ENCODE measurements around the gene EVX2.

EVX2 gene

DNA sequence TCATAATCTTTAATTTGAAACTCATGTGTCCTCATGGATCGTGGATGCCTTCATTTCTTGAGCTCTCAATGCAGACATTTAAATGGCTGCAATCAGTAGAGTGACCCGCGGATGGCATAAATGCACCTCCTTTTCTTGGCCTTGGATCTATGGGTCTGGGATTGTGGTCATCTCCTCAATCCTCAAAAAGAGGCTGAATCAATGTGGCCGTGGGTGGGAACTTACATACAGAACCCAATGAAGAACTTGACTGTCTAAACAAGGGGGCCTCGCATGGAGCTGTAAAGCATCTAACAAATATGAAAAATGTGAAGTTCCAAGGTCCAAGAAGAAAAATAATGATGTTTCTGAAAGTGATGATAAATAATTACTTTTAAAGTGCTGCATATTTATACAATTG, 11.7 kb upstream of the EVX2 start:
- DNase-seq: no peak

DNA sequence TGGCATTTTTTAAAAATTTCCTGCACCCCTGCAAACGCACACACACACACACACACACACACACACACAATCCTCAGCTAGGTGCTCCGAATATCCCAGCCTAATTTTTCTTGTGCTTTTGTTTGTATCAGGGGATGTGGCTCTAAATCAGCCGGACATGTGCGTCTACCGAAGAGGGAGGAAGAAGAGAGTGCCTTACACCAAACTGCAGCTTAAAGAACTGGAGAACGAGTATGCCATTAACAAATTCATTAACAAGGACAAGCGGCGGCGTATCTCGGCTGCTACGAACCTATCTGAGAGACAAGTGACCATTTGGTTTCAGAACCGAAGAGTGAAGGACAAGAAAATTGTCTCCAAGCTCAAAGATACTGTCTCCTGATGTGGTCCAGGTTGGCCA, 10.6 kb upstream of the EVX2 start:
- no peak for DNase-seq

DNA sequence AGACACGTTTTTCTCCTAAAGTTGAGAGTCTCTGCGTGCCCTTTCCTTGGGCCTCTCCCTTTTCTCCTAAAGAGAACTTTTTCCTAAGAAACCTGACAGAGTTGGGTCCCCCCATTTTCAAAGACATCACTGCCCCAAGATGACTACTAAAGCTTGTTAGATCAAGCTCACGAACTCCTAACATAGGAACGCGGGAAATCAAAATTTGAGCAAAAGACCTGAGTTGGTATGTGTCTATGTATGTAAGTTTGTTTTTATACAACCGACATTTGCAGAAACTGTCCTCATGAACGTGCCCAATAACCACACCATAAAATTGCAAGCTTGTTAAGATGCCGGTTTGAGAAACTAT, 10.1 kb upstream of the EVX2 start:
- DNase-seq: no peak

DNA sequence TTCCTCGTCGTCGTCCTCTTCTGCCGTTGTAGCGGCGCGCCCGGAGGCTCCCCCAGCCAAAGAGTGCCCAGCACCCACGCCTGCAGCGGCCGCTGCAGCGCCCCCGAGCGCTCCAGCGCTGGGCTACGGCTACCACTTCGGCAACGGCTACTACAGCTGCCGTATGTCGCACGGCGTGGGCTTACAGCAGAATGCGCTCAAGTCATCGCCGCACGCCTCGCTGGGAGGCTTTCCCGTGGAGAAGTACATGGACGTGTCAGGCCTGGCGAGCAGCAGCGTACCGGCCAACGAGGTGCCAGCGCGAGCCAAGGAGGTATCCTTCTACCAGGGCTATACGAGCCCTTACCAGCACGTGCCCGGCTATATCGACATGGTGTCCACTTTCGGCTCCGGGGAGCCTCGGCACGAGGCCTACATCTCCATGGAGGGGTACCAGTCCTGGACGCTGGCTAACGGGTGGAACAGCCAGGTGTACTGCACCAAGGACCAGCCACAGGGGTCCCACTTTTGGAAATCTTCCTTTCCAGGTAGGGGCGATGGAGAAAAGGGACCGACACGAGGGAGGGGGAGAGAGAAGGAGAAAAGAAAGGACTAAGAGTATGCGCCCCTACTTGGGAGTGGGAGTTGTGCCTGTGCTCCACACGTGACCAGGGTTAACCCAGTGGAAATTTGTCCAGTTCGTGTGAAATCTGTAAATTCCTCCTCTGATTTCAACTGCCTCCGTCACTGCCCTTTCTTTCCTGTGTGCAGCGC, 9.6 kb upstream of the EVX2 start:
- no peak for DNase-seq

DNA sequence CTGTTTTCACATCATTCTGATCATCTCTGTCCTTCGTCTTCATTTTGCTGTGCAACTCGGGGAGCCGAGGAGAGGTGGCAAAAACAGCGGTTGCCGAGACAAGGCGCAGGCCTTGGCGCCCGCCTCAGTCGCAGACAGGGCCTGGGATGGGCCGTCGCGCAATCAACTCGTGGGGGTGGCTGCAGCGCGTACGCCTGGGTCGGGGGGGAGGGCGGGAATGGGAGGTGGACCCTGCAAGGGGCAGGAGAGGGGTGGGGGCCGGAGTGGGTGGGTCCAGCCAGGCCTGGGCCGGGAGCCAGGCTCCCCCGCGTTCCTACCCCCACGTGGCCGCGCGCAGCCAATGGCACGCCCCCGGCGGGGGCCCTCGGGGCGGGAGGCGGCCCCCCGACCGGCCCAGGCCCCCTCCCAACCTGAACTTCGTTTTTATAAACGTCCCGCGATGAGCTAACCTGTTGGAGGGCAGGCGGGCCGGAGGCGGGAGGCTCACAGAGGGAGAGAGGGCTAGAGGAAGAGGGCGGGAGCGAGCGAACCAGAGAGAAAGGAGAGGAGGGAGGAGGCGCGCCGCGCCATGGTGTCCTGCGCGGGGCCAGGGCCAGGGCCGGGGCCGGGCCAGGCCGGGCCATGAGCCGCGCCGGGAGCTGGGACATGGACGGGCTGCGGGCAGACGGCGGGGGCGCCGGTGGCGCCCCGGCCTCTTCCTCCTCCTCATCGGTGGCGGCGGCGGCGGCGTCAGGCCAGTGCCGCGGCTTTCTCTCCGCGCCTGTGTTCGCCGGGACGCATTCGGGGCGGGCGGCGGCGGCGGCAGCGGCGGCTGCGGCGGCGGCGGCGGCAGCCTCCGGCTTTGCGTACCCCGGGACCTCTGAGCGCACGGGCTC, 8.7 kb upstream of the EVX2 start, which contains the start of gene HOXD13:
Gene HOXD13 (plus strand): TSS at position 452 of the 875 bp plus-strand sequence. CDS start 170 bp downstream, at position 622.
- no peak for DNase-seq

DNA sequence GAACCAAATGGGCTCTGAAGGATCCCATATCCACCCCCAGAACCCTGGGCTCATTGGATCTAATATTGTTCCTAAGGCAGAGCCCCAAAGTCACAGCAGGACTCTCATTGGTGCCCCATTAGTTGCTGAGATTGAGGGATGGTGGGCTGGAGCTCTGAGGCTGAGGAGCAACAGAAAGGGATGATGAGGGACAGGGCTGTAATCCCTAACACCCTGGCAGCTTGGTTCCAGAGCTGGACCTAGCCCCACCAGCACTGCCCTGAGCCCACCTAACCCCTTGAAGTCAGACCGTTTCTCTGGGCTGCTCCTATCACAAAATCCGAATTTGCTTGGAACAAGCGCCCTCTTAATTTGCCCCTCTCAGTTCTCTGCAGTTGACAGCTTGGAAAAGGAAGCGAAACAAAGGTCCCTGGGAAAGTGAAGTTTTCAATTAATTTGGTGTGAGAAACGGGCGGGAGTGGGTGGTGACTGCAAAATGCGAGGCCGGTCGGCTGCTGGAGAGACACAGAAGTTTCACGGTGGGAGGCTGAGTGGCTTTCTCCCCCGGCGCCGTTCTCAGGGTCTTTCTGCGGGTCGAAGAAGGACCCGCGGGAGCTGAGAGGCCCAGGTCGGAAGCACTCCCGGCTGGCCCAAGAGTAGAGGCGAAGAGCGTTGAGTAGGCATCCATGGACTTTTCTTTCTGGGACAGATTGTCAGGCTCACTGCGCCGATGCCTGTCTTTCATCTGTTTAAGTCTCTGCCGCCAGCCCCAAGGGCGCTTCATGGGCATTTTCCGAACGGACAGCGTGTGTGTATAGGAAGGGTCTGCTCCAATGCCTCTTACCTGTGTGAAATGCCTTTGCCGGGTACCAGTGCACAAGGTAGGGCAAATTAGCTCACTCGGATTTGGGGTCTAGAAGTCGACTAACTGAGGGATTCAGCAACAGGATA, 7.8 kb upstream of the EVX2 start:
- no peak for DNase-seq

DNA sequence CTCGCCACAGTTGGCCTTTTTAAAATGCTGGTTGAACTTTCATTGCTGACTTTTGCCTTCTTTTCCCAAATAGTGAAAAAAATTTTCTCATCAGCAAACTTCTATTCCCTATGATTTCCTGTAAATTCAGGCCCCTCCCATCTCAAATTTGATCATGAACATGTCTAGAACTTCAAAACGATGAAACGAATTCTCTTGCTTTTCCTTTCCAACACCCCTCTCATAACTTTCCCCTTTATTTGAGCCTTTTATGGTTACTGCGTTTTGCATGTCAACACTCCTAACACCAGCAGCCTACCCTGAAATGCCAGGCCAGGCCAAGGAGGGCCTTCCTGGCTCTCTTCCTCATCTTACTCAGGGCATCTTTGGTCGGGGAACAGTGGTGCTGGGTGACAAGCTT, 7.1 kb upstream of the EVX2 start:
- DNase-seq: no peak

DNA sequence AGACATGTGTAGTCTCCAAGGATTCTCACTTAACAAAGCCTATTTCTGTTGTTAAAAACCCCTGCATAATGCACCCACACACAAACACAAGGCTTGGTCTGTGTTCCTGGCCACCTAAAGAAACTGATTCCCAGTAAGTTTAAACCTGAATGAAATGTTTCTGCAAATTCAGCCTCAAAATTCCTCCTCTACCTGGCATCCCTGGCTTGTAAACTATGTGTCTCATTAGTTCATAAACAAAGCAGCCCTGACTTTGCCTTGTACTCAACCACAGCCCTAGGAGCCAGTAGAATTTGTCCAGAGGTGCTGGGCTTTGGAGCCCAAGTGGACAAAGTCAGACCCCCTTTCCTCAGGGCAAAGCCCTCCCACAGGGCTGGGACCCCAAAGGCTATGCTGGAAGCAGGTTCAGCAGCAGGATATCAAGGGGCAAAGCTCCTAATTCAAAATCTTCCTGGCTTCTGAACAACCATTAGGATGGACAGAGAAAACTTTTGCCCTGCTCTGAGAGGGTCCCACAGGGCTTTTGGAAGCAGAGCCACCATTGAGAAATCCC, 6.2 kb upstream of the EVX2 start:
- DNase-seq: no peak

DNA sequence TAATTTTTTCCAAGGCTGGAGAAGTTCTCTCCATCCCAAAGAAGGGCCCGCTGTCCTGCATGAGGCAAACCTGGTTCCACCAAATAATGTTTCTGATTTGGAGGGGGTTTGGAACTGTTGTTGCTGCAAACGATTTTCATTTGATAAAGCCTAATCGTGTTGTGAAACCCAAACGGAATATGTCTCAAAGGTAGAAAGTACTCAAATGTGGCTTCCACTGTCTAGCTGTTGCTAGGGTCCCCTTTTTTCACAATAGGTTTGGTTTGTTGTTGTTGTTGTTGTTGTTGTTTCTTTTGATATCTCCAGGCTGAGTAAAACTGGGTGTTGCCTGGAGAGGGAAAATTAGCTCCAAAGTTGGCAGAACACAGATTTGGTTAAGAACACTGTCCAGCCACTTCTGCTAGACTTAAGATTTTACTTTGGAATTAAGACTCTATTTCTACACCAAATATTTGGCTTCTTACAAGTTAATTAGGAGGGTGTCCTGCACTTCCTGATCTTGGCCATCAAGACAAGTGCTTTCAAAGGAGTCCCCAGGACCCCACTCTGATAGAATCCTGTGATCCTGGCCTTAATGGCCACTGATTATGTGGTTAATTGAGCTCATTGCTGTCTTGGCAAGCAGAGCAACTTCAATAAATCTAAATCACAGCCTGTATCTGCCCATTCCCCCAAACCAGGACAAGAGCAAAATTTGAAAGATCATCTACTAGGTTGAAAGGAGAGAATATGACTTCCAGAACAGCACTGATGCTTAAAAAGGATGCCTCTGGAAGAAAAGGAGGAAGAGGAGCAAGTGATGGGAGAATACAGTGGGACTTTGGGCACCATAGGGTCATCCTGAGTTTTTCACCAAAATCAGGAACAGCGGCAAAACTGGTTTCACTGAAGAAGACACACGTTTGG, 5.4 kb upstream of the EVX2 start:
- no peak for DNase-seq

DNA sequence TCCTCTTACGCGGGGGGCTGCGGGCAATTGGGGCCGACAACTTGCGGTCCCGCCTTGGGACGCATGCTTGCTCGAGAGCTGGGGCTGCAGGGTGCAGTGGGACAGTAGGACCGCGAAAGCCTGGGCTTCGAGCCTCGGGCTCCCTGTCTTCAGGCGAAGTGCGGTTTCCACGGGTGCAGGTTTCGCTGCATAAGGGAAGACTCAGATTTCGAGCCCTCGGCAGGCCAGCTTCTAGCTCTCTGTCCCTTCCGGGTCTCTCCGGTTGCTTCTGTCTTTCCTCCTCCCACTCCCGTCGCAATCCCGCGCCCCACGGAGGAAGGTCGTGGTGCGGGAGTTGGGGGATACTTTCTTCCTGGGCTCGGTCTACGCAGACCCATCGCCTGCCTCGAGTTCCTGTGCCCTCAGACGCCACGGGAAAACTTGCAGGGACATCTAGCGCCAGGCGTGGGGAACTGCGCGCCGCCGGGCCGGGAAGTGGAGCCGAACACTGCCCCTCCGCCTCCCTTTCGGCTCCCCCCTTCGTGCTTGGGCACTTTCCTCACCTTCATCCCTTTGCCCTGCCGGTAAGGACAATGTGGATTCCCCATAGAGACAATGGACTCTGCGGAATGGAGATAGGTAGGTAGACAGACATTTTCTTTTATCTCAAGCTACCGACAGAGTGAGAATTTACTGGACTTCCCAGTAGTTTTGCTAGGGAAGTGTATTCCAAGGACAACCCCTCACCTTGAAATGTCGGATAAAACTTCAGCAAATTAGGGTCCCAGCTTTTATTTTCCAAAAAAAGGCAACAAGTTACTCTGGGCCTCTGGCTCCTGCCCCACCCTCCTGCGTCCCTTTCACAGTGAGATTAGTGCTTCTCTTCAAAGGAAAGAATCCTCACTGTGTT, 4.5 kb upstream of the EVX2 start:
- DNase-seq: no peak

DNA sequence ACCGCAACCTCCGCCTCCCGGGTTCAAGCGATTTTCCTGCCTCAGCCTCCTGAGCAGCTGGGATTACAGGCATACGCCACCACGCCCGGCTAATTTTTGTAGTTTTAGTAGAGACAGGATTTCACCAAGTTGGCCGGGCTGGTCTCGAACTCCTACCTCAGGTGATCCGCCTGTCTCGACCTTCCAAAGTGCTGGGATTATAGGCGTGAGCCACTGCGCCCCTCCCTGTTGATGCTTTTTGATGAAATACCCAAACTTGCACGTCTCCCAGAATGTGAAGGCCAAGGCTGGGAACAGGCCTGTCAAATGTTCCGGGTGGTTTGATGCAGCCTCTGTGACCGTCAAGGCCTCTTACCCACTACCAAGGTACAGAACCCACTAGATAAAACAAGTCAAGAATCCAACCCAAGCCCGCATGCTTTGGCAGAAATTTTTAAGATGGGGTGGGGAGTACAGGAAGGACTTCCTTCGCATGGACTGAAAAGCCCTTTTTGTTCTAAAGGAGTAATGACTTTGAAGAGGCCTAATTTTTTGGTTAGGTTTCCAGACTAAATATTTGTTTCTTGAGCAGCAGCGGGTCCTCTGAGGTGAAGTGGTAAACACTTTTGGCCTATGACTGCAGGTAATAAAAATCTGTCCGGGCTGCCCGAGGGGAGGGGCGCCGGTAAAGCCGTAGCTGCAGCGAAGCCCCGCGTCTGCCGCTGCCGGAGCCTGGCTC, 3.7 kb upstream of the EVX2 start:
- no peak for DNase-seq

DNA sequence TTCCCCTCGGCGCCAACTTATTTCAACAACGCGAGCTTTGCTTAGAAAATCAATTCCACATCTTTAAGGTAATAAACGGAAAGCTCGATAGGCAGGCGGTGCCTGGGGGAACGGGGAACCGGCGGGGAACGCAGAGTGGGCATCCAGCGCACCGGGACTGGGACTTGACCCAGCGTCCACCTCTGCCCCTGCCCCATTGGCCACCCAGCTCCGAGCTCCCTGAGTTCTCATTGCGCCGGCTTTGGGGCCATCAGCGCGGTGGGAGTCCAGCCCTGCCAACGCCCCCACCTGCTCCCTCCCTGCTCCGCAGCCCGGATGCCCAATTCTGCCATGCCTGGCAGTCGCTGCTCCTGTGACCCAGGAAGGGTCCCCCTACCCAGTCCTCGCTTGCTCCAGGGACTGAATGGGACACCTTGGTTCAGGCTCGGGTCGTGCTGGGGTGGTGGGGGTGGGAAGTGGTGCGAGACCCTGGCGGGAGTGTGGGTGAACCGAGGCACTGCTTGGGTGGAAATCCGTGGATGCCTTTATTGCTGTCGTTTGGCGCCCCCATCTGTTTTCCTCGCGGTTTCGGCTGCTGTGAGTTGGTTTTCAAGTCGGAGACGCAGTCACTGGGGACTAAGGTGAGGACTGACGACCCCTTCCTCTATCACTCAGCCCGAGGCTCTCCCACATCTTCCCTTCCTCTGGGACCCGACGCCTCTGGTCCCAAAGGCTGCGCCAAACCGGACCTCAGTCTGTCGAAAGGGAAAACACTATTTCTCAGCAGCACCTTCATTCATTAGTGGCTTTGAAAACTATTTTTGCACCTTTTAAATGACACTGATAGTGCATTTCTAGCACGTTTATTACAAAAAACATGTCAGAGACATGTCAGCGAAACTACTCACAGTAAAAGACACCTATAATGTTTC, 2.4 kb upstream of the EVX2 start:
- no peak for DNase-seq

DNA sequence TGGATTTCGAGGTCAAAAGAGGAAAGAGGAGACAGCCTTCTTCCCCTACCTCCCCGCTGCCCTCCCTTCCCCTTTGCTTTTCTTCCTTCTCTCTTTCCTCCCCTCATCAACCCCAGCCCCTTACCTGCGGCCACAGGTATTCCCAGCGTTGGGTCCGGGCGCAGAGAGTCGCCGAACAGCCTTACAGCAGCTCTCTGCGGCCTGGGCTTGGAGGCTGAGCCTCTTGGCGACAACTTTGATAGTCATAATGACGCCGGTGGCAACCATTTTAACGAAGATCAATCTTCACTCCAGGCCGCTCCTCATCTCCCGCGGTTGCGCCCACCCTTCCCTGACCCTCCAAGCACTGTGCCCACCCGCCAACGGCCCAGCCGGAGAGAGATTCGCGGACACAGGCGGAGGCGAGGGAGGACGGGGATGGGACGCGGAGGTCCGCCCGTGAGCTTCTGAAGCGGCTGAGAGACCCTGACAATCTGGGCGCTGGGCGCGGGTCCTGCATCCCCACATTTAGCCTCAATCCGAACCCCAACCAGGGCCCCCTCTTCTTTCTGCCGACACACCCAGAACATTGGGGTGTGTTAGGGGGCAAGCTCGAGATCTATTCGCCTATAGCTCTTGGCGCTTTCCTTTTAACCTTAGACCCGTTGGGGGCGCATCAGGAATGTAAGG, 1.5 kb upstream of the EVX2 start:
- DNase-seq: no peak

DNA sequence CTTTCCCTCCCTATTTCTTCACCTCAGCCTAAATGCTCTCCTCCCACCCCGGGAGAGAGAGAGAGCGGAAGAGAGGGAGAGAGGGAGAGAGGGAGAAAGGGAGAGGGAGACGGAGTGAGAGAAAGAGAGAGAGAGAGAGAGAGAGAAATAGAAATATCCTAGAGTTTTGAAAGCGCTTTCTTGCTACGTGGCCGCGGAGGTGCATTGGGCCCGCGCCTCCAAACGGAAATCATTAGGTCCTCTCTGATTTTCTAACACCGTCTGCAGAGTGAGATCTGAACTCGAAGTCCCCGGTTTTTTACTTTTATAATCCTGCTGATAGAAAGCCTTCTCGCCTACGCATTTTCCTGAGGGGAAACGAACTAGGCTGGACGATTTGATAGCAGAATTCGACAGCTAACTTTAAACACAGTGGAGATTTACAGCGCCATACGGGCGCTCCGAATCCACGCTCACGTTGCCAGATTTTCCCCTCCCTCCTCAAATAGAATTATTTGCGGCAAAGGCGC, 903 bp upstream of the EVX2 start:
- no peak for DNase-seq

DNA sequence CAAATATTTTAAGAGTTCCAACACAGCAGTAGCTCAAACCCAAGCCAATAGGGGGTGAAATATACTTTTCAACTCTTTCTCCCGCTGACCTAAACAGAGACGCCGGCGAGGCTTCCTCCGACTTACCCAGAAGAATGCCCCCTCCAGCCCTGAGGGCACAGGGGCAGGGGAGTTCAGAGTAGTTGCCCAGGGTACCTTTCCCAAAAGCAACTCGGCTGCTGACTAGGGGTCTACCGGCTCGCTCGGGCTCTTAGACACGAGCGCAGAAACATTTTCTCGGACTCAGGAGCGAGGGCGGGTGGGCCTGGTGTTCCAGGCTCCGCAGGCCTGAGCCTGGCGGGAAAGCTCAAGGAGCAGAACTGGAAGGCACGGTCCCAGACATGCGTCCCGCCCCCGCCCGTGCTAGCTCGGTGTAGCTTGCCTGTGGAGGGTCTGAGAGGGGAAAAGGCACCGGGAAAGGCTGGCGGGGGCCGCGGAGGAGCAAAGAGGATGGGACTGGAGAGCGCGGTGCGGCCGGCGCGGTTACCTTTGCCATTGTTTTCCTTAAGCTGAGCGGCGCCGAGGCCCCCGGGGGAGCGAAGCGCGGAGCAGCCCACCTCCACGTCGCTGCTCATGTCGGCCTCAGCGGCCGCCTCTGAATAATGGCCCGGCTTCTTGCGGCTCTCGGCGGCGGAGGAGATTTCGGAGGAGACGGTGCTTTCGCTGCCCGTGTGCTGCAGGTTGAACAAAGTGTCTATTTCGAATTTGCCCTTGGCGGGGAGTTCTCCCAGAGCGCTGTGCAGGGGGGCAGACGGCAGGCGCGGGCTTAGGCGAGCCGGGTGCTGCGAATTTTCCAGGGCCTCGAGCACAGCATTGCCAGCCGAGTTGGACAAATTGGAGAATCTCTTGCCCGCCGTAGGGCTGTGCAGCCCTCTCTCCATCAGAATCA, 674 bp downstream of the EVX2 start:
- no peak for DNase-seq

DNA sequence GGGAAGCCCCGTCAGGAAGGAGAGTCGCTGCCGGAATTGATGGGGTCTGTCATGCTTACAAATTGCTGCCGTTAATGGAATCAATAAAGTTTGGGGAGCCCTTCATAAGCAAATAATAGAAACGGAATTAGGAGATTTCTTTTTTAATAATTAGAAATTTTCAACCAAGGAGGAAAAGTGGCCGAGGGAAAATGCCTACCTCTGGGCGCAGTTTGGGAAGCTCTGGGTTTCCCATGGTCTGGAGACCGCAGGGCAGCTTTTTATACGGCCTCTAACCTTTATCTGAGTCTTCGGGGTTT, 1.3 kb downstream of the EVX2 start:
- no peak for DNase-seq
